Measurements from ENCODE around the gene IL6.
"Not testable (repeated sequence)": the region's sequence is repeated elsewhere in the genome, so short reads cannot be mapped to it uniquely, and the experiment has no call there.

The IL6 gene

GRCh38 chr7:22729180-22729825 lies 2.3 kb downstream of the IL6 start:
- no peak for DNase-seq

- no peak for DNase-seq
Observed at GRCh38 chr7:22730066-22730710, 3.2 kb downstream of the IL6 start.

GRCh38 chr7:22730921-22731654 lies 4.1 kb downstream of the IL6 start:
- no peak for DNase-seq

DNA sequence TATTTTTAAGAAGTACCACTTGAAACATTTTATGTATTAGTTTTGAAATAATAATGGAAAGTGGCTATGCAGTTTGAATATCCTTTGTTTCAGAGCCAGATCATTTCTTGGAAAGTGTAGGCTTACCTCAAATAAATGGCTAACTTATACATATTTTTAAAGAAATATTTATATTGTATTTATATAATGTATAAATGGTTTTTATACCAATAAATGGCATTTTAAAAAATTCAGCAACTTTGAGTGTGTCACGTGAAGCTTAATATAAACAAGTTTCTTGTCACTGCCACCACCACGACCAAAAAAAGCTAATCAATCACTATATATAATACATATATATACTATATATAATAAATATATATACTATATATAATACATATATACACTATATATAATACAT lies 4.8 kb downstream of the IL6 start:
- DNase-seq: no peak

GRCh38 chr7:22732556-22733126 lies 5.6 kb downstream of the IL6 start:
- DNase-seq: no peak

- no peak for DNase-seq
Observed at GRCh38 chr7:22733761-22734160, 6.8 kb downstream of the IL6 start.

DNA sequence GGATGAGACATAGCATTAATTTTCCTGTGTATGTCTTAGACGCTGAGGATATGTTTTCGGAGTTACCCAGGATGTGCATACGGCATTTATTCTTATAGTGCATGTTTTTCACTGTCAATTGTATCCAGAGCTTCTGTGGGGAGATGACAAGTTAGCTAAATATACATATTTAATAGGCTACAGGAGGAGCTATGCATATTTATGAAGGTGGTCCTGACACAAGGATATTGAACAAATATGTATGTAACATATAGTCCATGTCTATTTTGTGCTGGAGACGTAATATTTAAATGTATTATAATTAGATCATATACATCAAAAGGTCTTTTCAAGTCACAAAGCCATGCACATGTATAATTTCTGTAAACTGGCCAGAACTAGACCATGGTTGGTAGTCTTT lies 16.0 kb downstream of the IL6 start:
- DNase-seq: no peak

DNA sequence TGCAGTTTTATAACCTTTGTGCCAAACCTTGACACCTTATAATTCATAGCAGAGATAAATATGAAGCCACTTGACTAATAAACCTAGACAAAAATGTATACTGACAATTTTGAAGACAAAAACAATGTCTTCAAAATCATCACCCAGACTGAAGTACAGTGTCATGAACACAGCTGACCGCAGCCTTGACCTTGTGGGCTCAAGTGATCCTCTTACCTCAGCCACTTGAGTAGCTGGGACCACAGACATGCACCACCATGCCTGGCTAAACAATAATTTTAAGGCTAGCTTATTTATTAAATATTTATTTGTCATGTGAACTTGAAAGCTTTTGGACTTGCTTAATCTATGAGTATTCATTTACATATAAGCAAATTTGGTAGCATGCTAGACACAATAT lies 24.3 kb downstream of the IL6 start:
- no peak for DNase-seq

DNA sequence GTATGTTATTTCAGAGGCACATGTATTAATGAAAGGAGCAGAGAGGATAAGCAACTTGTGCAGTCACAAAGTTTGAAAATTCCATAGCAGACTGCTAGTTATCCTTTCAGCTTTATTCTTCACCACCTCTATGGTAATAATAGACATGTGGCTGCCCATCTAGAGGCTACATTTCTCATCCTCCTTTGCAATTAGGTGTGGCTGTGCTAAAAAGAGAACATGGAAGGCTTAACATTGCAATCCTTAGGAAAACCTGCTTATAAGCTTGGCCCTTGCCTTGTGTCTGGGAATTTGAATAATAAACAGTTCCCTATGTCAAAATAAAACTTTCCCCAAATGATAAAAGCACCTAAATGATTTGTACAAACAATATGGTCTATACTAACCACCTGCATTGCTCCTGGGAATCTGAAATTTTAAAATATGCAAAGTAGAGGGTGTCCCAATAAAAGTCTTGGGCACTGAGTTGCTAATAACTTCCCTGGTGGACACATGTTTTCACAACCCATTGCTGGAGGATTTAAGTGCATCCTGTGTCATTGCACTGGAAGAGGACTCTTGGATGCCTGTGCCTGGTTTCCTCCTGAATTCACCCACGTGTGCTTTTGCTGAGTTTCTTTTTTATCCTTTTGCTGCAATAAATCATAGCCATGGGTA lies 30.5 kb downstream of the IL6 start:
- no peak for DNase-seq

- DNase-seq: no peak
Observed at GRCh38 chr7:22758576-22758975, 31.6 kb downstream of the IL6 start.

DNA sequence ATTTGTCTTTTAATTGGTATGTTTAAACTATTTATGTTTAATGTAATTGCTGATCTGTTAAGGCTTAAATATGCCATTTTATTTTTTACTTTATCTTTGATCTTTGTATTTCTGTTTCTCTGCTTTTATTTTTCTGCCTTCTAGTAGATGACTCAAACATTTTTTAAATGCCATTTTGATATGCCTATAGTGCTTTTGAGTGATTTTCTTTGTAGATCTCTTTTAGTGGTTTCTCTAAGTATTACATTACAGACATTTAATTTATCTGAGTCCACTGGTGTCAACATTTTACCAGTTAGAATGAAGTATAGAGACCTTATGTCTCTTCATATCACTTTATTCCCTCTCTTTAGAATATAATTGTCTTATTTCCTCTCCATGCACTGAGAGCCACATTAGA lies 32.7 kb downstream of the IL6 start:
- DNase-seq: no peak

- no peak for DNase-seq
Observed at GRCh38 chr7:22762866-22763265, 35.9 kb downstream of the IL6 start.

DNA sequence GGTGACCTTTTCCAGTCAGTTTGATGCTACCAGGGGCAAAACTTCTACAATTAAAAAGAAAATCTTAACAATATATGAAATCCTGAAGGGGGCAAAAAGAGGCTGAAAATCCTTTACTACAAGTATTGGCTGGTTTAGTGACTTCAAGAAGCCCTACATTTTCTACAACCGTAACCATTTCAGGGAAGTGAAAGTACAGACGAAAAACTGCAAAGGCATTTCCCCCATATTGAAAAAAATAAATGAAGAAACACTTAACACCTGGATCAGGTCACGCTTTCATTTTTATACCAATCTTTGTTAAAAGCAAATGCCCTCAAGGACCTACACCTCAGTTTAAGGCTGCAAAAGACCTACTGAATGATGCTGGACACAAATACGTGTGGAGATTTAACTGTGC lies 38.6 kb downstream of the IL6 start:
- DNase-seq: no peak

DNA sequence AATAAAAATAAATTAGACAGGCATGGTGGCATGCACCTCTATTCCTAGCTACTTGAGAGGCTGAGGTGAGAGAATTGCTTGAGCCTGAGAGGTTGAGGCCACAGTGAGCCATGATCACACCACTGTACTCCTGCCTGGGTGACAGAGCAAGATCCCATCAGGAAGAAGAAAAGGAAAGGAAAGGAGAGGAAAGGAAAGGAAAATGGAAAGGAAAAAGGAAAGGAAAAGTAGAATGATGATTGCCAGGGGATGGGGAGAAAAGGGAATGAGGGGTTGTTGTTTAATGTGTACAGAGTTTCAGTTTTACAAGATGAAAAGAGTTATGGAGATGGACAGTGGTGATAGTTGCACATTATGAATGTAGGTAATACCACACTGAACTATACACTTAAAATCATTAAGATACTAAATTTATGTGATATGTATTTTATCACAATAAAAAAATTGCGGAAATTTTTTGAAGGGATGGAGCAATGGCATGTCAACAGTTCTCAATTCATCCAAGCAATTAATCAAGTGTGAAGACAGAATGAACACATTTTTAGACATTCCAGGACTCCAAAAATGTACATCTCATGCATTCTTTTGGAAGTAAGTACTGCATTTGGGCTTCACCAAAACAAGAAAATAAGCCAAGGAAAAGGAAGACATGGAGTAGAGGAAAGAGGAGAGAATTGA lies 44.3 kb downstream of the IL6 start:
- DNase-seq: no peak

- DNase-seq: no peak
Observed at GRCh38 chr7:22771872-22772228, 44.9 kb downstream of the IL6 start.

DNA sequence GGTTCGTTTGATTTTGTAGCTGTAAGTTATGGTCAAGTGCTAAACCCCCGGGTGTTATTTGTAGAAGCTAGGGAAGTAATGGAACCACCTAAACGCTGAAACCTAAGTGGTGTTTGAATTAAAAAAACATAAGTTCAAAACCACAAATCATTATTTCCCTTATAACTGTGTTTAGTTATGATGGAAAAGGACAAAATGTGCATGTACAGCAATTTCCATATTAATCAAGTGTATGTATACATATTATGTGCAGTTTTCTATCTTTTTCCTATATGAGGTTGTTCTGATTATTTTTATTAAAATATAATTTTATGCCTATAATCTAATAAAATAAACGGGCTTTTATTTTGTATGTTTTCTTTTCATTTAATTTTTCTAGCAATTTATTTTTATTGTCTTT lies 45.9 kb downstream of the IL6 start:
- no peak for DNase-seq

GRCh38 chr7:22776964-22777363 lies 50.0 kb downstream of the IL6 start:
- DNase-seq: no peak

GRCh38 chr7:22779730-22780323 lies 52.8 kb downstream of the IL6 start:
- not testable (repeated sequence) for DNase-seq

DNA sequence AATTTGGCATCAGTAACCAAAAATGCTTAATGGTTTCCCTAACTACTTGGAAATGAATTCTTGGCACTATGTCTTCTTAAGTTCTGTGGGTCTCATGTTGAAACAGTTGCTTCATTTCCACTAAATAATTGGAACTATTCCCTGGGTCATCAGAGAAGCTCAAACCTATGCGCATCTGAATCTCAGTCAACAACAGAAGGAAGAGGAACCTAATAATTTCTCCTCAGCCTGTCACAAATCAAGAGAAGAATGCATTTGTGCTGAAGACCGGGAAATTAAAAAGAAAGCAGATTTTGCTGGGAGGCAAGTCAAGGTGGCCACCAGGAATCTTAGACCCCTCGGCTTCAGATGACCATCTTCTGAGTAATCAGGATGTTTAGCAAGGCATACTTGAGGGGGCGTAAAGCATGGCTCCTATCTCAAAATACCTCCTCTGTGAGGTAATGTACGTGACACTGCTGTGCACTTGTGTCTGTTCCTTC lies 54.3 kb downstream of the IL6 start:
- DNase-seq: no peak
